ENCODE data around the gene STAT6. TPM values are rescaled to one million over a fixed set of nuclear protein-coding genes. Genes with fewer than 3 reads are reported as not detected.

STAT6 gene
- total and polyA plus RNA-seq, 10 of the 15 experiments (the other 5 are each of a cell fraction or from before 2014, with no cell fraction given): 14.2 to 176 (median 89.6) TPM

- intact Hi-C loops (cut with micrococcal nuclease; ENCODE audit: unreplicated experiment): loop anchor here (1.0 to 5.0 kb wide), 4 partner anchors 17 to 358 kb away; partner anchors contain the start of gene PRIM1
- RAD21 ChIA-PET (ENCODE audit: unreplicated experiment): interaction anchor here (0.8 to 5.3 kb wide), 25 partner anchors 11 to 479 kb away, joined by 3 to 285 read pairs (median 10); partner anchors contain the start of genes LRP1, NAB2, NACA and NEMP1
- peak overlapping the region; percentile 95 for H3K4me3 ChIP-seq
- TF ChIP-seq MEF2A (IDR thresholded peaks at IDR 0.05; ENCODE audit: insufficient read depth, low read depth, low read length) (no peak), NFXL1 (IDR thresholded peaks at IDR 0.05; ENCODE audit: borderline replicate concordance) (no peak), CEBPZ (IDR thresholded peaks at IDR 0.05; ENCODE audit: low read depth, low read length) (no peak), SRF (IDR thresholded peaks at IDR 0.05; ENCODE audit: low read depth in 2 of 2, low read length in 2 of 2) (no peak), MEF2B (IDR thresholded peaks at IDR 0.05; ENCODE audit: partially characterized antibody, poor library complexity, severe bottlenecking) (no peak), MTA3 (IDR thresholded peaks at IDR 0.05; ENCODE audit: borderline replicate concordance, low read length) (no peak), ELK1 (IDR thresholded peaks at IDR 0.05; ENCODE audit: low read depth, low read length) (no peak), POLR2AphosphoS2 (IDR thresholded peaks at IDR 0.05; ENCODE audit: low read depth, low read length) (no peak), NKRF (conservative IDR thresholded peaks at IDR 0.05) (peak; percentile 36; the same call in 1 of the 2 replicates), EED (IDR thresholded peaks at IDR 0.05; ENCODE audit: low read depth) (peak; percentile 44; the same call in 1 of the 2 replicates), BCL3 (IDR thresholded peaks at IDR 0.05; ENCODE audit: borderline replicate concordance, insufficient read depth, low read depth, low read length, poor library complexity, severe bottlenecking) (peak; percentile 21), MXI1 (IDR thresholded peaks at IDR 0.05; ENCODE audit: low read depth, low read length) (peak; percentile 73)
Measured at GRCh38 chr12:57110104-57111030, 795 bp downstream of the STAT6 start.

More at GRCh38 chr12:57110104-57111030, 795 bp downstream of the STAT6 start:
- DNase-seq (ENCODE audit: low read depth, low spot score): no peak
- SMC1A ChIA-PET (ENCODE audit: uncharacterized antibody, unreplicated experiment): interaction anchor here (0.7 to 8.6 kb wide), 21 partner anchors 12 to 425 kb away, joined by 3 to 246 read pairs (median 13); partner anchors contain the start of genes HSD17B6, NAB2, NACA and NEMP1
- POLR2A ChIA-PET: interaction anchor here (0.6 to 4.9 kb wide), 17 partner anchors 7 to 481 kb away, joined by 3 to 94 read pairs (median 8); partner anchors contain the start of genes BAZ2A, NAB2, NEMP1 and SHMT2
- peak; percentile 95 for FAIRE-seq
- WGBS (ENCODE audit: insufficient coverage, insufficient replicate concordance, low lambda C conversion rate, missing lambda C conversion rate): 4% methylated on average over 28 of the region's 28 CpGs
- no peaks in the 10 kb centered on the region for H3K9me3 ChIP-seq (replicated peaks; ENCODE audit: control insufficient read depth, insufficient read depth, low read length)
- H3K36me3 ChIP-seq (ENCODE audit: control insufficient read depth in 2 of 2, insufficient read depth in 2 of 2, low read length in 1 of 2): peaks cover 8 to 18% of the 10 kb centered on the region in 2 experiments
- peak overlapping the region; percentile 88 for H3K4me2 ChIP-seq (ENCODE audit: control insufficient read depth, insufficient read depth)
- H2AFZ ChIP-seq (ENCODE audit: control insufficient read depth, low read depth, low read length): no peak overlapping the region; the same call in 1 of the 2 replicates
- CTCF ChIA-PET: interaction anchor here (0.7 to 11.7 kb wide), 28 partner anchors 11 to 1638 kb away, joined by 3 to 458 read pairs (median 10); partner anchors contain the start of genes NAB2, NACA, NEMP1 and PTGES3
- H3K9ac ChIP-seq (ENCODE audit: control insufficient read depth, insufficient read depth, low read length): peak overlapping the region; percentile 96
- BruUV-seq (replicated peaks): TSS peak; percentile 89
- peak overlapping the region; percentile 97 for H3K27ac ChIP-seq (ENCODE audit: control insufficient read depth, insufficient read depth)
- peak; percentile 76 for ATAC-seq
- peaks cover 41% of the 10 kb centered on the region for H3K79me2 ChIP-seq (ENCODE audit: control insufficient read depth, insufficient read depth, low read length)
- H3K27me3 ChIP-seq (replicated peaks in 1 of 2; ENCODE audit: control insufficient read depth in 2 of 2, insufficient read depth in 2 of 2, low read length in 1 of 2): no peaks in the 10 kb centered on the region
- peaks cover 8% of the 10 kb centered on the region for H3K4me1 ChIP-seq (ENCODE audit: control insufficient read depth, insufficient read depth, low read length)
- in situ Hi-C loops (cut with MboI): loop anchor here (5.0 kb wide), 3 partner anchors 43 to 353 kb away; no protein-coding TSS in a partner anchor
- H4K20me1 ChIP-seq (ENCODE audit: control insufficient read depth, insufficient read depth): no peaks in the 10 kb centered on the region
